ENCODE data around the gene PABPC1L. TPM values are rescaled to one million over a fixed set of nuclear protein-coding genes. Genes with fewer than 3 reads are reported as not detected.

Gene PABPC1L
- total and polyA plus RNA-seq, 2 donors (not counting 1 experiment from before 2014, with no cell fraction given): 105 to 295 TPM

DNA sequence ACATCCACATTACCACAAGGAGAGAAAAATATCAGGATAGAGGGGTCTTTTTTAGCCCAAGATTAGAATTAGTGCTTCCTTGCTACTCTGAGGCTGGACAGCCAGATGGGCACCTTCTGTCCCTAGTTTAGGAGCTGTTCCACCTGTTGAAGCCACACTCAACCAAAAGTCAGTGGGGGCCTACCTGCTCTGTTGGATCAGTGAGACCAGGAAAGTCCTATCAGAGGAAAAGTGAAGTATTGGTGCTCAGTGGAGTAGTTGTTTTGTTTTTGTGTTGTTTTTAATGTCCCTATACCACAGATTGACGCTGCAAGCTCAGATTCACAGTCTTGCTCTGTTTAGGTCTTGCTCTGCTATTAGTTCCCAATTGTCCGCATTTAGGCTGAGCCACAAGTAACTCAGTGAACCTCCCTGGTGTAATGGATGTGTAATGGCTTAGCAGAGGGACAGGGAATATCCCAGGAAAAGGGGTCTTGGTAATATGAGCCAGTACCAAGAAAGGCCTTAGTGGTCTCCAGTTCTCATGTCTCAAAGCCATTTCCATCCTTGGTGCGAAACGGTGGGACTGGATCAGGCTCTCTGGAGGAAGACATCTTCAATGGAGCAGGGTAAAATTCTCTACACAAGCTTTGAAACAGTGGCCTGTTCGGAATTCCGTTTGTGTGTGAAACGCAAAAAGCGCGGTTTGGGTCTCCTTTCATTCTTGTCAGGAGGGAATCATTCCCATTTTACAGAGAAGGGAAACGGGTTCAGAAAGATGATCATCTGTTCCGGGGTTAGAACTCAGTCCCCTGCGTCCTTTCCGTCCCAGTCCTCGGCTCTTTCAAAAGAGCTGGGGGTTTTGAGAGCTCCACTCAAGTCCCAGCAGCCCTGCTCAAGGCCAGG lies 631 bp upstream of the PABPC1L start:
- peak overlapping the region; percentile 80 for H3K9ac ChIP-seq (ENCODE audit: low read length)

More for the DNA sequence above, 631 bp upstream of the PABPC1L start:
- Mint-ChIP-seq H3K4me3 (peak overlapping the region; percentile 91), H3K27ac (peak overlapping the region; percentile 56), H3K27me3 (no peaks in the 10 kb centered on the region), H3K4me1 (peaks cover 24% of the 10 kb centered on the region), H3K9me3 (ENCODE audit: insufficient read depth) (no peaks in the 10 kb centered on the region)
- Histone ChIP-seq H3K79me2 (ENCODE audit: control insufficient read depth, insufficient read depth, low read length) (peaks cover 14% of the 10 kb centered on the region), H3K4me2 (replicated peaks; ENCODE audit: low read depth, low read length, poor library complexity, severe bottlenecking) (peak overlapping the region; percentile 93), H3K36me3 (replicated peaks in 1 of 2; ENCODE audit: control extremely low read depth in 1 of 2, control insufficient read depth in 1 of 2, extremely low read depth in 1 of 2, insufficient read depth in 2 of 2, low read length in 1 of 2) (peaks cover 6 to 45% of the 10 kb centered on the region in 2 experiments), H3K4me3 (ENCODE audit: control extremely low read depth in 1 of 5, extremely low read depth in 1 of 5, insufficient read depth in 1 of 5, low read depth in 2 of 5, low read length in 4 of 5) (peak overlapping the region; percentile 38 to 85 (median 81)), H3K27ac (ENCODE audit: low read length in 2 of 2) (peak overlapping the region in 1 of 2 donors; percentile 65), H2AFZ (ENCODE audit: insufficient read depth, low read depth, low read length, poor library complexity, severe bottlenecking) (peak overlapping the region; percentile 84), H3K4me1 (ENCODE audit: control insufficient read depth in 2 of 2, insufficient read depth in 2 of 2, low read length in 2 of 2) (peaks cover 13 to 18% of the 10 kb centered on the region in 2 donors), H4K20me1 (ENCODE audit: control insufficient read depth, insufficient read depth, low read length, poor library complexity, severe bottlenecking) (peaks cover 26% of the 10 kb centered on the region), H3K9me3 (ENCODE audit: control extremely low read depth in 1 of 3, control insufficient read depth in 2 of 3, insufficient read depth in 1 of 3, low read length in 2 of 3) (no peaks in the 10 kb centered on the region), H3K27me3 (replicated peaks in 1 of 4; ENCODE audit: control extremely low read depth in 1 of 4, control insufficient read depth in 3 of 4, insufficient read depth in 4 of 4, low read length in 3 of 4) (no peaks in the 10 kb centered on the region)
- TF ChIP-seq EZH2 (IDR thresholded peaks at IDR 0.05; ENCODE audit: borderline replicate concordance, insufficient read depth, low read depth, low read length, poor library complexity, severe bottlenecking): no peak
- TF ChIP-seq, protein P1, sequence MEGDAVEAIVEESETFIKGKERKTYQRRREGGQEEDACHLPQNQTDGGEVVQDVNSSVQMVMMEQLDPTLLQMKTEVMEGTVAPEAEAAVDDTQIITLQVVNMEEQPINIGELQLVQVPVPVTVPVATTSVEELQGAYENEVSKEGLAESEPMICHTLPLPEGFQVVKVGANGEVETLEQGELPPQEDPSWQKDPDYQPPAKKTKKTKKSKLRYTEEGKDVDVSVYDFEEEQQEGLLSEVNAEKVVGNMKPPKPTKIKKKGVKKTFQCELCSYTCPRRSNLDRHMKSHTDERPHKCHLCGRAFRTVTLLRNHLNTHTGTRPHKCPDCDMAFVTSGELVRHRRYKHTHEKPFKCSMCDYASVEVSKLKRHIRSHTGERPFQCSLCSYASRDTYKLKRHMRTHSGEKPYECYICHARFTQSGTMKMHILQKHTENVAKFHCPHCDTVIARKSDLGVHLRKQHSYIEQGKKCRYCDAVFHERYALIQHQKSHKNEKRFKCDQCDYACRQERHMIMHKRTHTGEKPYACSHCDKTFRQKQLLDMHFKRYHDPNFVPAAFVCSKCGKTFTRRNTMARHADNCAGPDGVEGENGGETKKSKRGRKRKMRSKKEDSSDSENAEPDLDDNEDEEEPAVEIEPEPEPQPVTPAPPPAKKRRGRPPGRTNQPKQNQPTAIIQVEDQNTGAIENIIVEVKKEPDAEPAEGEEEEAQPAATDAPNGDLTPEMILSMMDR (IDR thresholded peaks at IDR 0.05): no peak
- ATAC-seq (ENCODE audit: low read depth): no peak
- ChIA-PET POLR2A (interaction anchor here (0.6 to 0.8 kb wide), 6 partner anchors 13 to 404 kb away, joined by 3 to 4 read pairs (median 4); partner anchors contain the start of gene STK4), CTCF (interaction anchor here (0.7 to 3.1 kb wide), 9 partner anchors 16 to 225 kb away, joined by 3 to 13 read pairs (median 3); partner anchors contain the start of gene YWHAB)
- intact Hi-C loops (cut with micrococcal nuclease): loop anchor here (1.0 kb wide), 1 partner anchor 24 kb away; the partner anchor contains the start of gene YWHAB
- 27% methylated on average over 13 of the region's 14 CpGs for WGBS (ENCODE audit: insufficient coverage)
- DNase-seq: no peak
